A673 (cell line): ENCODE measurements around the gene APAF1.

Source experiments
- CTCF ChIP-seq: fragments of 300-800, 200-600 bp; sonication (generic); conservative IDR thresholded peaks from 2 replicates; pipeline ENCODE4 v1.5.1; 2017; ENCODE audit warnings: low read depth, mild to moderate bottlenecking, antibody characterized with exemption, low read length, moderate library complexity, mixed read lengths
- EZH2 ChIP-seq: fragments of 200-600 bp; sonication (generic); IDR thresholded peaks from 2 replicates; pipeline ENCODE4 v1.6.1; 2017; ENCODE audit warnings: borderline replicate concordance, low read depth, mild to moderate bottlenecking, mixed read lengths, antibody characterized with exemption, low read length; ENCODE audit not compliant: poor library complexity, severe bottlenecking

DNA sequence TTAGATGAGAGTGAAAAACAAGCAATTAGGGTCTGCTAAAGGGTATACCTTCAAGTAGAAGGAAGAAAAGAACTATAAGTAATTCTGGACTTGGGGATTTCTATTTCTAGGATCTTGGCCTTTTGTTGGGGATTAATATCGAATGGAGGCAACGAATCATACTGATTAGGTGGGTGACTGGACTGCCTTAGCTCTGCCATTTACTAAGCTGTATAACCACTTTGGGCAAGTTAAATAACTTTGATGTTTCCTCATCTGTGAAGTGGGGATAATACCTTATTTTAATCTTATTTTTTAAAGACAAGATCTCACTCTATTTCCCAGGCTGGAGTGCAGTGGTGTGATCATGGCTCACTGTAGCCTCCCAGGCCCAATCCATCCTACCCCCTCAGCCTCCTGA lies 7.1 kb upstream of the APAF1 start:
- TF ChIP-seq EZH2 (no peak), CTCF (no peak)
